Heart left ventricle (tissue), 16 donors: ENCODE measurements around the gene KRT9. TPM values are rescaled to one million over a fixed set of nuclear protein-coding genes. Genes with fewer than 3 reads are reported as not detected.
"Not testable (repeated sequence)": the region's sequence is repeated elsewhere in the genome, so short reads cannot be mapped to it uniquely, and the experiment has no call there.

Experiments
- ATAC-seq, 4 donors: fragments of 200-7000 bp; cut with Tn5 transposase; one replicate each; pipeline ENCODE4 v1.9.1; 2020 to 2022; ENCODE audit warnings: moderate library complexity in 4 of 4, mild to moderate bottlenecking in 3 of 4, moderate number of reproducible peaks in 1 of 4
- DNase-seq, 5 donors: peaks; one replicate each; pipeline ENCODE4 v3.0.0-alpha.2; 2020
- H3K27ac ChIP-seq, 12 donors: fragments of 200-600 bp; sonication (generic) in 4 of 12; one replicate each; pipeline versions ENCODE4 v1.5.0 to v1.8.0; 2016 to 2022; ENCODE audit warnings: mild to moderate bottlenecking in 2 of 12
- H3K27me3 ChIP-seq, 9 donors: fragments of 200-600 bp; sonication (generic) in 2 of 9; one replicate each; pipeline versions ENCODE4 v1.5.1 to v1.8.0; 2016 to 2022; ENCODE audit warnings: mild to moderate bottlenecking in 3 of 9
- H3K36me3 ChIP-seq, 9 donors: fragments of 200-600 bp; sonication (generic) in 2 of 9; one replicate each; pipeline versions ENCODE4 v1.5.0 to v1.8.0; 2018 to 2022; ENCODE audit warnings: mild to moderate bottlenecking in 2 of 9
- H3K4me1 ChIP-seq, 12 donors: fragments of 200-600 bp; sonication (generic) in 4 of 12; one replicate each; pipeline versions ENCODE4 v1.5.0 to v1.8.0; 2016 to 2022; ENCODE audit warnings: mild to moderate bottlenecking in 3 of 12
- H3K4me3 ChIP-seq, 12 donors: fragments of 200-600 bp; sonication (generic) in 4 of 12; one replicate each; pipeline versions ENCODE4 v1.5.0 to v1.8.0; 2017 to 2022; ENCODE audit warnings: mild to moderate bottlenecking in 9 of 12, moderate library complexity in 4 of 12
- H3K9me3 ChIP-seq, 12 donors: fragments of 200-600 bp; sonication (generic) in 4 of 12; one replicate each; pipeline versions ENCODE4 v1.5.0 to v1.8.0; 2016 to 2022; ENCODE audit warnings: mild to moderate bottlenecking in 1 of 12
- CTCF ChIP-seq, 12 donors: fragments of 200-600 bp; sonication (generic) in 4 of 12; IDR thresholded peaks; one replicate each; pipeline versions ENCODE4 v1.5.0 to v1.8.0; 2018 to 2022; ENCODE audit warnings: antibody characterized with exemption in 12 of 12, mild to moderate bottlenecking in 5 of 12
- POLR2A ChIP-seq, 2 donors: fragments of 450-650 bp; IDR thresholded peaks; one replicate each; pipeline ENCODE4 v1.6.1; 2017; ENCODE audit warnings: antibody characterized with exemption in 2 of 2, mild to moderate bottlenecking in 2 of 2, moderate library complexity in 2 of 2
- WGBS, 4 donors: extraction: QIAGEN DNeasy Blood & Tissue Kit in 2 of 4; methylation state at CpG; one replicate each; pipeline versions ENCODE4 v1.1.5 to v1.1.7; 2013 to 2018; 5-methylcytosine and 5-hydroxymethylcytosine counted together
- intact Hi-C, 10 donors: fragments of 100-400 bp; cut with DNase I; formaldehyde crosslinking; loops; one replicate each; pipeline versions ENCODE4 v1.11.1 to v1.14.2; 2022
- polyA plus RNA-seq, 2 donors: library from polyadenylated mRNA; stranded (reverse); fragments of 200-250 nt; gene quantifications; one replicate each; pipeline ENCODE4 v1.2.3, GENCODE V29; 2013
- total RNA-seq, 9 donors: library from RNA; depleted of rRNA in 2 of 9; stranded (reverse); fragments of >200 nt in 2 of 9; fragmentation: NEBNext Ultra II Directional in 3 of 9; extraction: Animal tissue kit (Norgen Biotek cat#: 25700) in 3 of 9; gene quantifications; one replicate each; pipeline versions ENCODE4 v1.1.0 to v1.2.4, GENCODE V29; 2016 to 2023
- donor health status: ischemic (EF 13 %, LVEDD 7.1; RV severe dilation, severe dysfunction).
- donor health status: healthy with polysubstance abuse.
- donor health status: DM: no; HTN: yes; CAD: no.
- donor health status: DM: no; HTN: no; CAD: no.
- donor health status: ischemic (EF 25% LVEDD 6.9; RV normal size, moderate dysfunction).
- donor health status: ischemic (EF 25% LVEDD 5.7; RV mildly dilated, moderate dysfunction).
- donor health status: healthy.
- donor health status: DM: yes; HTN: yes; CAD: no.
- donor health status: ischemic (EF 35%, LVEDD 5.7; RV mildly dilated, moderate dysfunction).
- donor health status: nonischemic (EF 11% LVEDD 7.7; RV severe dilation, severe dysfunction).
- donor health status: DM: yes; HTN: yes; CAD: no.
- donor health status: PGD.
- donor health status: ischemic (EF 29% LVEDD 5.4; RV normal size, mild dysfunction).
- donor health status: nonischemic (EF 23%, LVEDD 6.1; RV moderate dilation, normal function).

Gene KRT9
- total and polyA plus RNA-seq, 11 donors = not detected

- DNase-seq = no peak
Measured at GRCh38 chr17:41586863-41587495, 15.1 kb upstream of the KRT9 start, which contains the start of gene KRT14. Gene KRT14, minus strand, starts transcription at chr17:41586895. Its CDS starts 61 bp downstream, at chr17:41586834.

GRCh38 chr17:41585301-41586056 lies 13.6 kb upstream of the KRT9 start:
- intact Hi-C loops = loop anchor here in 1 of 10 donors (10.0 kb wide), 1 partner anchor 59 kb away; no protein-coding TSS in a partner anchor
- Histone ChIP-seq H3K9me3 (no peaks in the 10 kb centered on the region), H3K27me3 (peaks cover 0 to 16% (median 0%) of the 10 kb centered on the region in 9 donors), H3K27ac (no peak overlapping the region), H3K4me1 (no peaks in the 10 kb centered on the region), H3K4me3 (no peak overlapping the region), H3K36me3 (no peaks in the 10 kb centered on the region)
- DNase-seq (no peak), ATAC-seq (no peak)
- WGBS, 4 donors = 75 to 82% (median 79%) methylated on average over 5 of the region's 5 CpGs
- TF ChIP-seq POLR2A (IDR thresholded peaks at IDR 0.05) (no peak), CTCF (IDR thresholded peaks at IDR 0.05) (no peak)

More at GRCh38 chr17:41586863-41587495, 15.1 kb upstream of the KRT9 start, which contains the start of gene KRT14:
- Histone ChIP-seq H3K9me3 (no peaks in the 10 kb centered on the region), H3K27me3 (peaks cover 0 to 24% (median 0%) of the 10 kb centered on the region in 9 donors), H3K4me3 (no peak within 1 kb of the TSS), H3K4me1 (no peaks in the 10 kb centered on the region), H3K27ac (no peak within 1 kb of the TSS), H3K36me3 (no peaks in the 10 kb centered on the region)
- WGBS, 4 donors = 75 to 89% (median 85%) methylated on average over 14 to 15 of the region's 15 CpGs
- intact Hi-C loops = loop anchor here in 1 of 10 donors (10.0 kb wide), 1 partner anchor 58 kb away; no protein-coding TSS in a partner anchor
- ATAC-seq = no peak
- TF ChIP-seq POLR2A (IDR thresholded peaks at IDR 0.05) = no peak
- TF ChIP-seq CTCF (IDR thresholded peaks at IDR 0.05) = no peak

GRCh38 chr17:41584331-41584927 lies 12.6 kb upstream of the KRT9 start:
- not testable (repeated sequence) for H3K9me3 ChIP-seq, DNase-seq, H3K4me3 ChIP-seq, H3K27ac ChIP-seq, ATAC-seq, H3K36me3 ChIP-seq, H3K4me1 ChIP-seq
- intact Hi-C loops = loop anchor here in 2 of 10 donors (5.0 to 10.0 kb wide), 2 partner anchors 60 to 63 kb away; no protein-coding TSS in a partner anchor
- WGBS, 4 donors = 87 to 89% (median 88%) methylated on average over 8 of the region's 8 CpGs
- peaks cover 0 to 11% (median 0%) of the 10 kb centered on the region in 9 donors for H3K27me3 ChIP-seq

GRCh38 chr17:41583137-41584127 lies 11.6 kb upstream of the KRT9 start:
- Histone ChIP-seq H3K4me1 (no peaks in the 10 kb centered on the region), H3K4me3 (no peak overlapping the region), H3K36me3 (no peaks in the 10 kb centered on the region), H3K27me3 (peaks cover 0 to 16% (median 0%) of the 10 kb centered on the region in 9 donors), H3K9me3 (no peaks in the 10 kb centered on the region), H3K27ac (no peak overlapping the region)
- ATAC-seq (no peak), DNase-seq (no peak)
- intact Hi-C loops = loop anchor here in 3 of 10 donors (2.0 to 10.0 kb wide), 3 partner anchors 59 to 64 kb away; no protein-coding TSS in a partner anchor
- TF ChIP-seq POLR2A (IDR thresholded peaks at IDR 0.05) (no peak), CTCF (IDR thresholded peaks at IDR 0.05) (no peak)
- WGBS, 4 donors = 75 to 85% (median 79%) methylated on average over 31 to 33 of the region's 33 CpGs

- H3K36me3 ChIP-seq, H3K4me1 ChIP-seq, DNase-seq, H3K9me3 ChIP-seq, H3K27ac ChIP-seq, ATAC-seq, H3K4me3 ChIP-seq: not testable (repeated sequence)
- H3K27me3 ChIP-seq = peaks cover 0 to 27% (median 0%) of the 10 kb centered on the region in 9 donors
- WGBS, 4 donors = 78 to 90% (median 81%) methylated on average over 13 of the region's 13 CpGs
- intact Hi-C loops = loop anchor here in 3 of 10 donors (2.0 to 10.0 kb wide), 3 partner anchors 60 to 65 kb away; no protein-coding TSS in a partner anchor
Measured at GRCh38 chr17:41582061-41582968, 10.5 kb upstream of the KRT9 start.
